Measurements from ENCODE around the gene SCARF2.
"Not testable (repeated sequence)": the region's sequence is repeated elsewhere in the genome, so short reads cannot be mapped to it uniquely, and the experiment has no call there.

The SCARF2 gene

GRCh38 chr22:20459152-20459542 lies 21.5 kb upstream of the SCARF2 start:
- DNase-seq = no peak

- no peak for DNase-seq
These were observed 21.0 kb upstream of the SCARF2 start for GRCh38 chr22:20458530-20459151.

GRCh38 chr22:20457506-20458240 lies 20.0 kb upstream of the SCARF2 start:
- no peak for DNase-seq

GRCh38 chr22:20456722-20457076 lies 19.1 kb upstream of the SCARF2 start:
- DNase-seq = no peak

GRCh38 chr22:20456064-20456721 lies 18.6 kb upstream of the SCARF2 start:
- peak; percentile 77 for DNase-seq

- no peak for DNase-seq
These were observed 18.1 kb upstream of the SCARF2 start for GRCh38 chr22:20455709-20456063.

GRCh38 chr22:20453222-20453621 lies 15.6 kb upstream of the SCARF2 start:
- DNase-seq = no peak

- no peak for DNase-seq
These were observed 14.3 kb upstream of the SCARF2 start for GRCh38 chr22:20451920-20452319.

- DNase-seq = not testable (repeated sequence)
These were observed 13.6 kb upstream of the SCARF2 start for GRCh38 chr22:20451129-20451778.

- DNase-seq = no peak
These were observed 12.9 kb upstream of the SCARF2 start for GRCh38 chr22:20450551-20450906.

GRCh38 chr22:20449819-20450550 lies 12.4 kb upstream of the SCARF2 start:
- no peak for DNase-seq

GRCh38 chr22:20448630-20449029 lies 11.0 kb upstream of the SCARF2 start:
- no peak for DNase-seq

GRCh38 chr22:20446383-20446970 lies 8.9 kb upstream of the SCARF2 start:
- no peak for DNase-seq

- no peak for DNase-seq
These were observed 6.7 kb upstream of the SCARF2 start for GRCh38 chr22:20444325-20444724.

GRCh38 chr22:20442485-20443284 lies 5.1 kb upstream of the SCARF2 start:
- DNase-seq = no peak

GRCh38 chr22:20441631-20442484 lies 4.2 kb upstream of the SCARF2 start:
- DNase-seq = no peak

GRCh38 chr22:20440637-20441591 lies 3.3 kb upstream of the SCARF2 start:
- DNase-seq = no peak

GRCh38 chr22:20439928-20440575 lies 2.4 kb upstream of the SCARF2 start:
- no peak for DNase-seq

GRCh38 chr22:20439556-20439927 lies 1.9 kb upstream of the SCARF2 start:
- no peak for DNase-seq

All from CD4-positive, alpha-beta T cell treated with Interferon gamma for 1 hour (primary cell).